ENCODE results near the gene IFI27L1.
"Not testable (repeated sequence)": the region's sequence is repeated elsewhere in the genome, so short reads cannot be mapped to it uniquely, and the experiment has no call there.

The IFI27L1 gene

GRCh38 chr14:94048691-94049624, 32.2 kb upstream of the IFI27L1 start:
- no peak for DNase-seq (ENCODE audit: low read depth in 2 of 2)

- DNase-seq (ENCODE audit: low read depth in 2 of 2), result no peak
These were observed 31.5 kb upstream of the IFI27L1 start for GRCh38 chr14:94049625-94050023.

- no peak for DNase-seq (ENCODE audit: low read depth in 2 of 2)
These were observed 30.8 kb upstream of the IFI27L1 start for GRCh38 chr14:94050231-94050880.

- DNase-seq (ENCODE audit: low read depth in 2 of 2), result no peak
These were observed 30.0 kb upstream of the IFI27L1 start for GRCh38 chr14:94051115-94051514.

- DNase-seq (ENCODE audit: low read depth in 2 of 2), result no peak
These were observed 29.3 kb upstream of the IFI27L1 start for GRCh38 chr14:94051779-94052178.

GRCh38 chr14:94052199-94052598, 28.9 kb upstream of the IFI27L1 start:
- DNase-seq (ENCODE audit: low read depth in 2 of 2), result no peak

- no peak for DNase-seq (ENCODE audit: low read depth in 2 of 2)
These were observed 28.4 kb upstream of the IFI27L1 start for GRCh38 chr14:94052662-94053061.

GRCh38 chr14:94054401-94054800, 26.7 kb upstream of the IFI27L1 start:
- no peak for DNase-seq (ENCODE audit: low read depth in 2 of 2)

GRCh38 chr14:94054936-94055335, 26.2 kb upstream of the IFI27L1 start:
- no peak for DNase-seq (ENCODE audit: low read depth in 2 of 2)

GRCh38 chr14:94056579-94057308, 24.4 kb upstream of the IFI27L1 start:
- peak in 1 of 2 donors; percentile 24 for DNase-seq (ENCODE audit: low read depth in 2 of 2)

GRCh38 chr14:94058128-94058673, 22.9 kb upstream of the IFI27L1 start:
- no peak for DNase-seq (ENCODE audit: low read depth in 2 of 2)

- no peak for DNase-seq (ENCODE audit: low read depth in 2 of 2)
These were observed 22.4 kb upstream of the IFI27L1 start for GRCh38 chr14:94058674-94059138.

- DNase-seq (ENCODE audit: low read depth in 2 of 2), result no peak
These were observed 21.1 kb upstream of the IFI27L1 start for GRCh38 chr14:94059998-94060397.

- DNase-seq (ENCODE audit: low read depth in 2 of 2), result no peak
These were observed 18.7 kb upstream of the IFI27L1 start for GRCh38 chr14:94062344-94062940.

GRCh38 chr14:94066089-94066676, 14.9 kb upstream of the IFI27L1 start:
- DNase-seq (ENCODE audit: low read depth in 2 of 2), result no peak

- DNase-seq (ENCODE audit: low read depth in 2 of 2), result not testable (repeated sequence)
These were observed 9.0 kb upstream of the IFI27L1 start for GRCh38 chr14:94072076-94072475.

- no peak for DNase-seq (ENCODE audit: low read depth in 2 of 2)
These were observed 6.6 kb upstream of the IFI27L1 start for GRCh38 chr14:94074534-94074933.

- no peak for DNase-seq (ENCODE audit: low read depth in 2 of 2)
These were observed 6.1 kb upstream of the IFI27L1 start for GRCh38 chr14:94075008-94075407.

- no peak for DNase-seq (ENCODE audit: low read depth in 2 of 2)
These were observed 3.8 kb upstream of the IFI27L1 start for GRCh38 chr14:94077111-94077821.

GRCh38 chr14:94077823-94078222, 3.3 kb upstream of the IFI27L1 start:
- DNase-seq (ENCODE audit: low read depth in 2 of 2), result no peak
